Renal cortical epithelial cell (primary cell): Measurements from ENCODE around the gene BORCS6. TPM values are rescaled to one million over a fixed set of nuclear protein-coding genes. Genes with fewer than 3 reads are reported as not detected.

ENCODE experiments used
- DNase-seq: peaks from one replicate; pipeline ENCODE4 v3.0.0-alpha.2; 2011; ENCODE audit warnings: low read depth
- total RNA-seq: library from RNA; depleted of rRNA; stranded (reverse); fragments of >200 nt; gene quantifications from 2 replicates; pipeline ENCODE4 v1.2.3, GENCODE V29; 2014

Gene BORCS6
- total RNA-seq, 1 donor from 2014 or later = 11.5 TPM

DNA sequence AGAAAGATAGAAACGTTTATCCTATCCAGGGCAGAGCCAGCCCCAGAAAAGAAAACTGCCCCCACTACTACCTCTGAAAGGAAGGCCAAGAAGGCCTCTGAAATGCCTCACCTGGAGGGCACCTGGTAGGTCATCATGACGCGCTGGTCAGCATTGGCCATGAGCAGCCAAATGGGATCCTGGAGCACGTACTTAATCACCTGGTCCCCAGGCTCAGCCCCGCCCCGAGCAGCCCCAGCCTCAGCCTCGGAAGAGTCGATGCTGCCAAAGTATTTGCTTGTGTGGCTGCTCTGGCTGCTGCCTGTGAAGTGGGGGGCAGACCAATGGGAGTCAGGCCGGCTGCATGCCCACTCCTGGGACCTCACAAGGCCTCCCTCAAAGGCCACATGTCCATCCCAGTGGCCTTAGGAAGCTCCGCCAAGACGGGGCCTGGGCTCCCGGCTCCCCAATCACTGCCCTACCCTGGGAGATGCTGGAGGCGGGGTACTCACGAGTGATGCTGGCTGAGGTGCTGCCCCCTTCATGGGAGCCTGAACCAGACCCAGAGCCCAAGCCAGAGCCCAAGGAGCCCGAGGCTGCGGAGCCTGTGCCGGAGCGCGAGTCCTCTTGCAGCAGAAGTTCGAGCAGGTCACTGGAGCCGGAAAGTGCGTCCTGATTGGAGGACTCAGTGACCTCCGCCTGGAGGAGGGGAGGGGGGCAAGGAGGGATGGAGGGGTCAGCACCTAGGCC, 47.7 kb downstream of the BORCS6 start:
- no peak for DNase-seq

GRCh38 chr17:8141741-8142140, 48.2 kb downstream of the BORCS6 start:
- no peak for DNase-seq

- no peak for DNase-seq
Measured at GRCh38 chr17:8141045-8141444, 48.9 kb downstream of the BORCS6 start.

DNA sequence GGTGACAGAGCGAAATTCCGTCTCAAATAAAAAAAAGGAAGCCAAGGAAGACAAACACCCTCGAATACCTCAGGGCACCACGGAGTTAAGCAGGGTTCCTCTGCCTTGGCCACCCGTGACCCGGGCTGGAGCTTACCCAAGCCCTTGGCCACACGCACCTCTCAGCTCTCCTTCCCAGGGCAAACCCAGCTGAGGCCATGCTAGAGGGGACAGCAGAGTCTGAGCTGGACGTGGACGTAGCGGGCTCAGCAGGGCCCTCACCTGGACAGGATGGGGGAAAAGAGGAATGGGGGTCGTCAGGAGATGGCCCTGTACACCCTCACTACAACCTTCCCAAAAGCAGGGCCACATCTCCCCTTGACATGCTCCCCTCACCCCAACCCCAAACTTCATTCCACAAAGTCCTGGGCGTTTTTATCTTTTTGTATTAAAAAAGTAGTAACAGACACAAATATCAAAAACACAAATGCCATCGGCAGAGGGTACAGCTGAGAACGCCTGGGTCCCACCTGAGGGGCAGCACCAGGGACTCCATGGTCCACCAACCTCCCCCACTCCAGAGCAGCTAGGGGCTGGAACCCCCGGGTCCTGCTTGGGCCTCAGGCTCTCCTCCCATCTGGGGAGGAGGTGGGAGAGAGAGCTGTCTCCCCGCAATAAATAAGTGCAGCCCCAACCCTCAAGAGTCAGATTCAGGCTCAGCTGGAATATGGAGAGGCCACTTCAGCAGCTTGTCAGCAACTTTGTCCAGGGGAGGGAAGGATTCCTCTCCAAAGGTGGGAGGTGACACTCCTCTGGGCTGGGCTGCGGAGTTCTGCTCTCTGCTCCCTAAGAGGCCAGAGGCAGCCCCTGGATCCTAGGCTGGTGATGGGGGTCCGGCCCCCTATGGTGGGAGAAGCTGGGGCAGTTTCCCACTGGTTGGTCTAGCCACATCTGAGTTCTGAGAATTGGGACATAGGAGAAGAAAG, 49.6 kb downstream of the BORCS6 start:
- no peak for DNase-seq

DNA sequence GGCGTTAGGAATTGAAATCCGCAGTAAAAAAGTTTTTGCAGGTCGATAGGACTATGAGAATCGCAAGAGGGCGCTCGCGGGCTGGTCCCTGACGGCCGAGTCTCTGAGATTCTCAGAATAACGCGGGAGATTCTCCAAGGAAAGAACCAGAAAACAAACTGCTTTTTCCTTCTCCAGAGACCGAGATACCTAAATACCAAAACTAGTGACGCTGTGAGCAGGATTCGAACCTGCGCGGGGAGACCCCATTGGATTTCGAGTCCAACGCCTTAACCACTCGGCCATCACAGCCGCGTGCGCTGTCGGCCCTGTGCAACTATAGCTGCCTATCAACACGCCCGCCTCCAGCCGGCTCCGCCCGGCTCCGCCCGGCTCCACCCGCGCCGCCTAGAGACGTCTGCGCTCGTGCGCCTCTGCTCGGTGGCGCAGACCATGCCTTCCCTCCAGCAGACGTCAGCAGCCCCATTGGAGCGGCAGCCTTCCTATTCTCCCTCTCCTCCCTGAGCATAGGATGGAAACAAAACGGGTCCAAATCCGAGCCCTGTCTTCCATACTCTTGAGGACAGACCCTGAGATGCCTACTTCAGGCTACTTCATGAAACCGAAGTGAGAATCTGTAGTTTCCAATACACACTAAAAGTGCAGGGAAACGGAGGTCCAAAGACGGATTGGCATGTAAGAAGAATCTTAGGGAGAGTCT, 51.2 kb downstream of the BORCS6 start:
- DNase-seq = peak; percentile 95

DNA sequence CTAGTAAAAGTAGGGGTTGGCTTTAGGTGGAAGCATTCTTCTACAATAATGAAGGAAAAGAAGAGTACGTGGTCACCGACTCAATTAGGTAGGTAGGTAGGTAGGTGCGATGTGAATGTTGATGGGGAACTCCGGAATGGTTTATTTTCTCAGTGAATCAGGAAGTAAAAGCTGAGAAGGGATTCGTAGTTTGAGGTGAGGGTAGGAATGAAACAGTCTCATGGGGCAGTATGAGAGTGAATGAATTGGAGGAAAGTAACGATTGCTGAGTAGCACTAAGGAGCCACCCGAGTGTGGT, 51.7 kb downstream of the BORCS6 start:
- DNase-seq = no peak

Other genes starting within 250 kb of the BORCS6 start
- gene GUCY2D, start 187.6 kb downstream of the BORCS6 start, total RNA-seq = not detected in 2 replicates
- gene ALOX15B, start 151.1 kb downstream of the BORCS6 start, total RNA-seq = 0.20 and 2.1 TPM in 2 replicates
- gene ALOX12B, start 102.5 kb downstream of the BORCS6 start, total RNA-seq = not detected in 2 replicates
- 0.17 TPM in 1 of 2 replicates, not detected in the other for gene ALOXE3, start 71.7 kb downstream of the BORCS6 start, total RNA-seq
- not detected in 2 replicates for gene HES7, start 66.1 kb downstream of the BORCS6 start, total RNA-seq
- gene PER1, start 37.8 kb downstream of the BORCS6 start, total RNA-seq = 4.3 and 34.5 TPM in 2 replicates
- gene VAMP2, start 27.2 kb downstream of the BORCS6 start, total RNA-seq = 2.6 and 6.2 TPM in 2 replicates
- gene TMEM107, start 13.8 kb downstream of the BORCS6 start, total RNA-seq = 22.7 and 24.0 TPM in 2 replicates
- gene AURKB, start 20.4 kb upstream of the BORCS6 start, total RNA-seq = 1.0 and 27.8 TPM in 2 replicates
- 3.5 and 12.7 TPM in 2 replicates for gene CTC1, start 57.9 kb upstream of the BORCS6 start, total RNA-seq
- gene PFAS, start 59.1 kb upstream of the BORCS6 start, total RNA-seq = 19.3 and 23.7 TPM in 2 replicates
- gene RANGRF, start 98.5 kb upstream of the BORCS6 start, total RNA-seq = 5.4 and 6.6 TPM in 2 replicates
- gene SLC25A35, start 105.2 kb upstream of the BORCS6 start, total RNA-seq = 0.35 and 1.3 TPM in 2 replicates
- 0.05 TPM in 1 of 2 replicates, not detected in the other for gene ARHGEF15, start 120.1 kb upstream of the BORCS6 start, total RNA-seq
- gene ODF4, start 149.7 kb upstream of the BORCS6 start, total RNA-seq = not detected in 2 replicates
- 4,087 and 4,717 TPM in 2 replicates for gene RPL26, start 193.0 kb upstream of the BORCS6 start, total RNA-seq
- gene RNF222, start 207.6 kb upstream of the BORCS6 start, total RNA-seq = not detected in 2 replicates
- gene NDEL1, start 245.7 kb upstream of the BORCS6 start, total RNA-seq = 31.8 and 38.0 TPM in 2 replicates